ENCODE measurements around the gene NUAK1.

NUAK1 gene

GRCh38 chr12:106068296-106068695 is 70.5 kb downstream of the NUAK1 start:
- Mint-ChIP-seq H3K36me3 (no peaks in the 10 kb centered on the region), H3K4me3 (no peak overlapping the region), H3K9me3 (peaks cover 1% of the 10 kb centered on the region), H3K27me3 (peaks cover 8% of the 10 kb centered on the region), H3K27ac (no peak overlapping the region), H3K4me1 (no peaks in the 10 kb centered on the region)
- ATAC-seq (ENCODE audit: low read depth) (no peak), DNase-seq (ENCODE audit: low spot score in 2 of 2) (no peak)

GRCh38 chr12:106067606-106068205 is 71.0 kb downstream of the NUAK1 start:
- ATAC-seq (ENCODE audit: low read depth) (no peak), DNase-seq (ENCODE audit: low spot score in 2 of 2) (no peak)
- Mint-ChIP-seq H3K27ac (no peak overlapping the region), H3K9me3 (peaks cover 1% of the 10 kb centered on the region), H3K27me3 (peaks cover 5% of the 10 kb centered on the region), H3K4me3 (no peak overlapping the region), H3K36me3 (no peaks in the 10 kb centered on the region), H3K4me1 (no peaks in the 10 kb centered on the region)

GRCh38 chr12:106066726-106067325 is 71.9 kb downstream of the NUAK1 start:
- no peak for DNase-seq (ENCODE audit: low spot score in 2 of 2)
- Mint-ChIP-seq H3K36me3 (no peaks in the 10 kb centered on the region), H3K9me3 (peaks cover 1% of the 10 kb centered on the region), H3K4me1 (no peaks in the 10 kb centered on the region), H3K27me3 (peaks cover 5% of the 10 kb centered on the region), H3K4me3 (no peak overlapping the region), H3K27ac (no peak overlapping the region)
- no peak for ATAC-seq (ENCODE audit: low read depth)

- Mint-ChIP-seq H3K4me1 (no peaks in the 10 kb centered on the region), H3K4me3 (no peak overlapping the region), H3K27me3 (peaks cover 7% of the 10 kb centered on the region), H3K27ac (no peak overlapping the region), H3K9me3 (peaks cover 1% of the 10 kb centered on the region), H3K36me3 (no peaks in the 10 kb centered on the region)
- ATAC-seq (ENCODE audit: low read depth) (no peak), DNase-seq (ENCODE audit: low spot score in 2 of 2) (no peak)
Measured at GRCh38 chr12:106066051-106066705, 72.6 kb downstream of the NUAK1 start.

- Mint-ChIP-seq H3K4me1 (no peaks in the 10 kb centered on the region), H3K4me3 (no peak overlapping the region), H3K27ac (no peak overlapping the region), H3K36me3 (no peaks in the 10 kb centered on the region), H3K9me3 (peaks cover 1% of the 10 kb centered on the region), H3K27me3 (peaks cover 8% of the 10 kb centered on the region)
- ATAC-seq (ENCODE audit: low read depth), result no peak
- no peak for DNase-seq (ENCODE audit: low spot score in 2 of 2)
Measured at GRCh38 chr12:106065506-106065905, 73.2 kb downstream of the NUAK1 start.

- Mint-ChIP-seq H3K27ac (no peak overlapping the region), H3K27me3 (peaks cover 9% of the 10 kb centered on the region), H3K9me3 (peaks cover 1% of the 10 kb centered on the region), H3K4me3 (no peak overlapping the region), H3K4me1 (no peaks in the 10 kb centered on the region), H3K36me3 (no peaks in the 10 kb centered on the region)
- no peak for ATAC-seq (ENCODE audit: low read depth)
- DNase-seq (ENCODE audit: low spot score in 2 of 2), result no peak
Measured at GRCh38 chr12:106064721-106065021, 74.1 kb downstream of the NUAK1 start.

GRCh38 chr12:106063826-106064720 is 74.7 kb downstream of the NUAK1 start:
- Mint-ChIP-seq H3K4me1 (no peaks in the 10 kb centered on the region), H3K36me3 (no peaks in the 10 kb centered on the region), H3K27me3 (peaks cover 9% of the 10 kb centered on the region), H3K4me3 (no peak overlapping the region), H3K9me3 (no peaks in the 10 kb centered on the region), H3K27ac (no peak overlapping the region)
- ATAC-seq (ENCODE audit: low read depth) (no peak), DNase-seq (ENCODE audit: low spot score in 2 of 2) (no peak)

- no peak overlapping the region for H3K4me3 Mint-ChIP-seq
- H3K9me3 Mint-ChIP-seq, result no peaks in the 10 kb centered on the region
- H3K36me3 Mint-ChIP-seq, result no peaks in the 10 kb centered on the region
- no peaks in the 10 kb centered on the region for H3K4me1 Mint-ChIP-seq
- no peak for ATAC-seq (ENCODE audit: low read depth)
- no peak for DNase-seq (ENCODE audit: low spot score in 2 of 2)
- no peak overlapping the region for H3K27ac Mint-ChIP-seq
- H3K27me3 Mint-ChIP-seq, result peaks cover 9% of the 10 kb centered on the region
Measured at GRCh38 chr12:106062693-106063092, 76.1 kb downstream of the NUAK1 start.

GRCh38 chr12:106058256-106059182 is 80.2 kb downstream of the NUAK1 start:
- no peak overlapping the region for H3K4me3 Mint-ChIP-seq
- H3K27ac Mint-ChIP-seq, result no peak overlapping the region
- H3K36me3 Mint-ChIP-seq, result no peaks in the 10 kb centered on the region
- DNase-seq (ENCODE audit: low spot score in 2 of 2), result no peak
- peaks cover 11% of the 10 kb centered on the region for H3K9me3 Mint-ChIP-seq
- no peaks in the 10 kb centered on the region for H3K4me1 Mint-ChIP-seq
- H3K27me3 Mint-ChIP-seq, result peaks cover 6% of the 10 kb centered on the region
- ATAC-seq (ENCODE audit: low read depth), result no peak

- H3K36me3 Mint-ChIP-seq, result no peaks in the 10 kb centered on the region
Measured at GRCh38 chr12:106054049-106054448, 84.7 kb downstream of the NUAK1 start.

GRCh38 chr12:106051853-106052531 is 86.8 kb downstream of the NUAK1 start:
- Mint-ChIP-seq H3K36me3 (no peaks in the 10 kb centered on the region), H3K9me3 (peaks cover 11% of the 10 kb centered on the region), H3K4me3 (no peak overlapping the region), H3K27ac (no peak overlapping the region), H3K4me1 (no peaks in the 10 kb centered on the region), H3K27me3 (peaks cover 19% of the 10 kb centered on the region)
- DNase-seq (ENCODE audit: low spot score in 2 of 2), result no peak
- no peak for ATAC-seq (ENCODE audit: low read depth)

More at GRCh38 chr12:106054049-106054448, 84.7 kb downstream of the NUAK1 start:
- H3K9me3 Mint-ChIP-seq, result peaks cover 11% of the 10 kb centered on the region
- no peaks in the 10 kb centered on the region for H3K4me1 Mint-ChIP-seq
- ATAC-seq (ENCODE audit: low read depth) (no peak), DNase-seq (ENCODE audit: low spot score in 2 of 2) (no peak)
- H3K4me3 Mint-ChIP-seq, result no peak overlapping the region
- H3K27ac Mint-ChIP-seq, result no peak overlapping the region
- H3K27me3 Mint-ChIP-seq, result peaks cover 12% of the 10 kb centered on the region

GRCh38 chr12:106049546-106049945 is 89.2 kb downstream of the NUAK1 start:
- ATAC-seq (ENCODE audit: low read depth) (no peak), DNase-seq (ENCODE audit: low spot score in 2 of 2) (no peak)
- Mint-ChIP-seq H3K4me3 (no peak overlapping the region), H3K36me3 (no peaks in the 10 kb centered on the region), H3K27me3 (peaks cover 20% of the 10 kb centered on the region), H3K4me1 (no peaks in the 10 kb centered on the region), H3K27ac (no peak overlapping the region), H3K9me3 (peaks cover 3% of the 10 kb centered on the region)

GRCh38 chr12:106049105-106049504 is 89.6 kb downstream of the NUAK1 start:
- Mint-ChIP-seq H3K27ac (no peak overlapping the region), H3K36me3 (no peaks in the 10 kb centered on the region), H3K4me3 (no peak overlapping the region), H3K27me3 (peaks cover 20% of the 10 kb centered on the region), H3K9me3 (peaks cover 3% of the 10 kb centered on the region), H3K4me1 (no peaks in the 10 kb centered on the region)
- ATAC-seq (ENCODE audit: low read depth) (no peak), DNase-seq (ENCODE audit: low spot score in 2 of 2) (no peak)

Measured in memory B cell (primary cell).